CD4-positive, alpha-beta T cell treated with Interleukin-4 for 4 hours (primary cell): ENCODE data around the gene FLCN.

ENCODE experiments used
- DNase-seq: peaks from one replicate; pipeline ENCODE4 v3.0.0-alpha.2; 2020

FLCN gene

DNA sequence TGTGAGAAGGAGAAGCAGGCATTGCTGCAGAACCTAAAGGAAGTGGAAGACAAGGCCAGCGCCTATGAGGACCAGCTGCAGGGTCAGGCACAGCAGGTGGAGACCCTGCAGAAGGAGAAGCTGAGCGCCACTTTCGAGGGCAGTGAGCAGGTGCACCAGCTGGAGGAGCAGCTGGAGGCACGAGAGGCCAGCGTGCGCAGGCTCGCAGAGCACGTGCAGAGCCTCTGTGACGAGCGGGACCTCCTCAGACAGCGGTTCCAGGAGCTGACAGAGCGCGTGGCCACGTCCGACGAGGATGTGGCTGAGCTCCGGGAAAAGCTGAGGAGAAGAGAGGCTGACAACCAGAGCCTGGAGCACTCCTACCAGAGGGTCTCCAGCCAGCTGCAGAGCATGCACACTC, 72.3 kb downstream of the FLCN start:
- no peak for DNase-seq

DNA sequence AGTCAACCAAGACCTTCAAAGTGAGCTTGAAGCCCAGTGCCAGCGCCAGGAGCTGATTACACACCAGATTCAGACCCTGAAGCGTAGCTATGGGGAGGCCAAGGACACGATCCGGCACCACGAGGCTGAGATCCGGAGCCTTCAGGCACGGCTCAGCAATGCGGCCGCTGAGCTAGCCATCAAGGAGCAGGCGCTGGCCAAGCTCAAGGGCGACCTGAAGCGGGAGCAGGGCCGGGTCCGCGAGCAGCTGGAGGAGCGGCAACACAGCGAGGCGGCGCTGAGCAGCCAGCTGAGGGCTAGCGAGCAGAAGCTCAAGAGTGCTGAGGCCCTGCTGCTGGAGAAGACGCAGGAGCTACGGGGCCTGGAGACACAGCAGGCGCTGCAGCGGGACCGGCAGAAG, 72.8 kb downstream of the FLCN start:
- no peak for DNase-seq
